MM.1S (cell line): ENCODE measurements around the gene PALD1.

Experiments
- CTCF ChIP-seq: fragments of 300-600 bp; sonication (generic); IDR thresholded peaks from 2 replicates; pipeline ENCODE4 v1.5.1; 2016; ENCODE audit warnings: antibody characterized with exemption, low read length, mixed read lengths
- EZH2 ChIP-seq: fragments of 300-600 bp; sonication (generic); optimal IDR thresholded peaks from 2 replicates; pipeline ENCODE3; 2017; ENCODE audit warnings: low read depth, mild to moderate bottlenecking, antibody characterized with exemption, low read length, mixed read lengths

- TF ChIP-seq CTCF (no peak), EZH2 (no peak)
Measured at GRCh38 chr10:70523057-70523456, 44.5 kb downstream of the PALD1 start.
